HG03135 (cell line): ENCODE data around the gene LFNG.

Experiments
- ATAC-seq: cut with Tn5 transposase; IDR thresholded peaks from one replicate; pipeline ENCODE4 v1.9.1; 2021; ENCODE audit warnings: mild to moderate bottlenecking, moderate library complexity; ENCODE audit not compliant: unreplicated experiment

Gene LFNG

GRCh38 chr7:2566890-2567678 lies 47.5 kb downstream of the LFNG start:
- ATAC-seq, result peak; percentile 56

GRCh38 chr7:2567679-2568278 lies 48.2 kb downstream of the LFNG start:
- ATAC-seq, result no peak

- no peak for ATAC-seq
Observed at GRCh38 chr7:2568521-2569223, 49.1 kb downstream of the LFNG start.

GRCh38 chr7:2569421-2569820 lies 49.8 kb downstream of the LFNG start:
- ATAC-seq, result no peak

GRCh38 chr7:2570021-2570420 lies 50.4 kb downstream of the LFNG start:
- no peak for ATAC-seq

GRCh38 chr7:2571409-2571808 lies 51.8 kb downstream of the LFNG start:
- ATAC-seq, result no peak

GRCh38 chr7:2572101-2572842 lies 52.7 kb downstream of the LFNG start:
- no peak for ATAC-seq

GRCh38 chr7:2573761-2574160 lies 54.2 kb downstream of the LFNG start:
- no peak for ATAC-seq

- ATAC-seq, result no peak
Observed at GRCh38 chr7:2575046-2575732, 55.6 kb downstream of the LFNG start.

GRCh38 chr7:2575733-2576340 lies 56.3 kb downstream of the LFNG start:
- no peak for ATAC-seq

- no peak for ATAC-seq
Observed at GRCh38 chr7:2576742-2577491, 57.3 kb downstream of the LFNG start.
